A549 treated with dexamethasone at 1 μM for 4 hours (cell line): ENCODE results near the gene DCAF7. TPM values are rescaled to one million over a fixed set of nuclear protein-coding genes. Genes with fewer than 3 reads are reported as not detected.

Source experiments
- total RNA-seq: library from RNA; stranded (reverse); fragments of 200-300 nt; extraction: Qiagen RNA extraction; gene quantifications from 5 replicates; pipeline ENCODE4 v1.2.3, GENCODE V29; 2022

Gene DCAF7, protein sequence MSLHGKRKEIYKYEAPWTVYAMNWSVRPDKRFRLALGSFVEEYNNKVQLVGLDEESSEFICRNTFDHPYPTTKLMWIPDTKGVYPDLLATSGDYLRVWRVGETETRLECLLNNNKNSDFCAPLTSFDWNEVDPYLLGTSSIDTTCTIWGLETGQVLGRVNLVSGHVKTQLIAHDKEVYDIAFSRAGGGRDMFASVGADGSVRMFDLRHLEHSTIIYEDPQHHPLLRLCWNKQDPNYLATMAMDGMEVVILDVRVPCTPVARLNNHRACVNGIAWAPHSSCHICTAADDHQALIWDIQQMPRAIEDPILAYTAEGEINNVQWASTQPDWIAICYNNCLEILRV
- 42.0 to 67.7 TPM (median 62.1 TPM) in 5 replicates for total RNA-seq

DNA sequence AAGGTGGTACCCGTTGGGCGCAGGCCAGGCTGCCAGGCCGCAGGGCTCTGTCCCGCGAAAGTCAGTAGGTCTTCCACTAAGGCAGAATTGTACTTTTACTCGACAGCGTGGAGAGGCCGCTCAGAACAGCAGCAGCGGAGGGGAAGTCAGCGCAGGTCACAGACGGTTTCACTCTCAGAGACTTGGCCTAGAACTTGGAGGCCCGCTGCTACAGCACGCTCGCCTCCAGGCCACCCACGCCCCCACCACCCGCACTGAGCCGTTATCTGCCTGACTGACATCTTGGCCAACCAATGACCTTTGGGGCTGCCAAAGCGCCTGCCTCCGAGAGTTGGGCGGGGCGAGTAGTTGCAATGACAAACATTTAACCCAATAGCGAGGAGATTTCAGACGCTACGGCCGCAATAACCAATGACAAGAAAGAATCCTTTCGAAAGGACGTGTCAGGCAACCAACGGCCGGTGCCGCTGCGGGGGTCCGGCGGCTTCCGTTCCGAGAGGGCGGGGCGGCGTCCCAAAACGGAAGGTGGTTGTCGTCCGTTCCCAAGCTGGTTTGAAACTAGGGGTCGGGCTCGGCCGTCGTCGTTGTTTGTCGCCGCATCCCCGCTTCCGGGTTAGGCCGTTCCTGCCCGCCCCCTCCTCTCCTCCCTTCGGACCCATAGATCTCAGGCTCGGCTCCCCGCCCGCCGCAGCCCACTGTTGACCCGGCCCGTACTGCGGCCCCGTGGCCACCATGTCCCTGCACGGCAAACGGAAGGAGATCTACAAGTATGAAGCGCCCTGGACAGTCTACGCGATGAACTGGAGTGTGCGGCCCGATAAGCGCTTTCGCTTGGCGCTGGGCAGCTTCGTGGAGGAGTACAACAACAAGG lies at the start of gene DCAF7:
Gene DCAF7 (plus strand): TSS at position 532 of the 871 bp plus-strand sequence. CDS start 201 bp downstream, at position 733.

DNA sequence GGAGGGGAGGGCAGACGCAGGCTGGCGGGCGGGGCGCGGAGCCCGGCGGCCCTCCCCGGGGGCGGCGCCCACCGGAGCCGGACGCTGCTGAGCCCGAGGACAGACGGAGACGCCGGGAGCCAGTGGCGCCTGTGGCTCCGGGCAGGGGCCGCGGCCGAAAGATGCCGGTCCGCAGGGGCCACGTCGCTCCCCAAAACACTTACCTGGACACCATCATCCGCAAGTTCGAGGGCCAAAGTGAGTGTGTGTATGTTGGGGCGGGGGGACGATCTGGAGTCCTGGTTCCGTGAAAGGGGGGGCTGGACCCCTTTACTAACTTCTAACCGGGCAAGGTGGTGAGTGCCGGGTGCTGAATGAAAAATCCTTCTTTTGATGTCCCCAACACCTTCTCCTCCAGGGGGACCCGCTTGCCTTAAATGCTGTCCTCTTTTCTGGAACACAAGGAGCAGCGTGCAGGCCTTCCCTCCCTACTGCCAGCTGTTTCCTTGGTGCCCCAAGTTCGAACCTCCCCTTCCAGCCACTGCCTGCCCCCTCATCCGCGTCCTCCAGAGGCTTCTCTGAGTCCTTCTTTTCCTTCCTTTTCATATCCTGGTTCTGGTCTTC lies 26.9 kb upstream of the DCAF7 start, which contains the start of gene KCNH6:
Gene KCNH6 (plus strand): TSS at position 106 of the 603 bp plus-strand sequence. CDS start 56 bp downstream, at position 162.

DNA sequence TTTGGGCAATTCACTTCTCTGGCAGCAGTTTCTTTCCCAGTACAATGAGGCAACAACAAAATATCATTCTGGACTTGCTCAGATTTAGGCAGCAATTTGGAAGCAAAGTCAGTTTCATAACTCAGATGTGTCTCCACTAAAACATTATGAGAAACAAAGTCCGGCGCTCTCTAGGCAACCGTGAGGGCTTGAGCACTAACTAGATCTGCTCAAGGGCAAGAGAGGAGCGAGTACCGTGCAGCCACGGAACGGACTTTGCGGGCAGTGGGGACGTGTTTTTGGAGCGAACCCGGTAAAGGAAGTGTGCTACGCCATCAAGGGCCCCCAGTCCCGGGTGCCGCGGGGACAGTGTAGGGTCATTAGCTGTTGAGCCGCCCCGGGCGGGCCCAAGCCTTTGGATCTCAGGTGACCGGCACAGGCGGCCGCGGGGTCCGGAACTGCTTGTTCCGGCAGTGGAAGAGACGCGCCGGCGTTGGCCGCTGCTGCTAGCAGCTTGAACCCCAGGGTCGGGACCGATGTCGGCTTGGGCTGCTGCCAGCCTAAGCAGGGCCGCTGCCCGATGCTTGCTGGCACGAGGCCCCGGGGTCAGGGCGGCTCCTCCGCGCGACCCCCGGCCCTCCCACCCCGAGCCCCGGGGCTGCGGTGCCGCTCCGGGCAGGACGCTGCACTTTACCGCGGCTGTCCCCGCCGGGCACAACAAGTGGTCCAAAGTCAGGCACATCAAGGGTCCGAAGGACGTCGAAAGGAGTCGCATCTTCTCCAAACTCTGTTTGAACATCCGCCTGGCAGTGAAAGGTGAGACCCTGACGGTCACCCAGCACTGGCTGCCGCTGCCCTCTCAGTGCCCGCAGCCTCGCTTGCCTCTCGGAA lies 50.5 kb downstream of the DCAF7 start, which contains the start of gene TACO1:
Gene TACO1 (plus strand): TSS at position 327 of the 870 bp plus-strand sequence. CDS start 189 bp downstream, at position 516.

DNA sequence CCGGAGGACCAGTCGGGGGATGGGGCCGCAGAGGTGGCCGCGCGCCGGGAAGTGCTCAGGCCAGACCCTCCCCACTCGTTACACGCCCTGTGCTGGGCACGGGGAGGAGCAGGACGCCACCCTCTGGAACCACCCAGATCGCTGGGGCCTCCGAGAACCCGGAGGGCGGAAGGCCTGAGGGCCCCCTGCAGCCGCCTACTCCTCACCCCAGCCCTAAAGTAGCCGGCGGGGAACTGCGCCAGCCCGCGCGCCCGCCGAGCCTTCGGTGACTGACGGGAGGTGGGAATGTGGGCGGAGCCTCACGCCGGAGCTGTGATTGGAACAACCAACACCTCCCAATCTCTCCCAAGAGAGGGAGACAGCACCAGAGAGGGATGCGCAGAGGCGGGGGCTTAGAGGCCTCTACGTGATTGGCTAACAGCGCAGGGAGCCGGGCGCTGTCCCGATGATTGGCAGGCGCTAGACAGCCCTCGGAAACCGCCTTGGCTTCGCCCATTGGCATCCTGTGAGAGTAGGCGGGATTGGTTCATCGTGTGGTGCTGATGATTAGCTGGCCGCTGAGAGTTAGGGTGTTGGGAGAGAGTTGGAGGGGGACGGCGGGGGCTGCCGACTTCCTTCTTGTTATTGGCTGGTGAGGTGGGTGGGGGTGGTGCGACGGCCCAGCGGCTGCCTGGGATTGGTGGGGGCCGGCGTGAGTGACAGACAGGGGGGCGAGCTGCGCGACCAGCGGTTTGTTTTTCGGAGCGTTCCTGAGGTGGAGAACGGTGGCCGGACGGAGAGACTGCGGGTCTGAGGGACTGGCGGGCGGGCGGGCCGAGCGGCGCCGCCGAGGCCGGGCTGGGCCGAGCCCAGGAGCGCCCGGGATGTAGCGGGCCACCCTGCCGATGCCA lies 71.7 kb downstream of the DCAF7 start, which contains the start of gene MAP3K3:
Gene MAP3K3 (plus strand): TSS at position 734 of the 890 bp plus-strand sequence. CDS start 343 bp downstream, outside the sequence.

Other genes starting within 250 kb of the DCAF7 start
- gene CYB561, start 104.2 kb upstream of the DCAF7 start, total RNA-seq = 28.9 to 36.6 TPM (median 35.7 TPM) in 5 replicates
- gene ACE, start 73.4 kb upstream of the DCAF7 start, total RNA-seq = 1.5 to 4.5 TPM (median 3.4 TPM) in 5 replicates
- 0.02 to 0.06 TPM (median 0.05 TPM) in 3 of 5 replicates, not detected in the others for gene KCNH6, start 27.1 kb upstream of the DCAF7 start, total RNA-seq
- 55.6 to 57.7 TPM (median 56.5 TPM) in 5 replicates for gene TACO1, start 50.4 kb downstream of the DCAF7 start, total RNA-seq
- gene MAP3K3, start 71.9 kb downstream of the DCAF7 start, total RNA-seq = 13.5 to 20.5 TPM (median 18.4 TPM) in 5 replicates
- 8.1 to 11.2 TPM (median 8.9 TPM) in 5 replicates for gene LIMD2, start 149.6 kb downstream of the DCAF7 start, total RNA-seq
- 23.1 to 28.9 TPM (median 26.1 TPM) in 5 replicates for gene STRADA, start 191.3 kb downstream of the DCAF7 start, total RNA-seq
- 104 to 121 TPM (median 118 TPM) in 5 replicates for gene CCDC47, start 223.1 kb downstream of the DCAF7 start, total RNA-seq
- 102 to 113 TPM (median 102 TPM) in 5 replicates for gene DDX42, start 223.7 kb downstream of the DCAF7 start, total RNA-seq